Stimulated activated CD4-positive, alpha-beta T cell treated with anti-CD3 and anti-CD28 coated beads, Interleukin-4, amount 100 ng/mL, for 4 hours (primary cell): ENCODE data around the gene ABCG1.

Experiments
- DNase-seq, 2 experiments: peaks; one replicate each; pipeline ENCODE4 v3.0.0-alpha.2; 2020

The ABCG1 gene

GRCh38 chr21:42272984-42273600 lies 54.2 kb downstream of the ABCG1 start:
- no peak for DNase-seq

GRCh38 chr21:42276076-42276475 lies 57.1 kb downstream of the ABCG1 start:
- DNase-seq: no peak

- no peak for DNase-seq
Measured at GRCh38 chr21:42276526-42277154, 57.7 kb downstream of the ABCG1 start.

GRCh38 chr21:42277593-42277992 lies 58.7 kb downstream of the ABCG1 start:
- DNase-seq: no peak

GRCh38 chr21:42278451-42279149 lies 59.7 kb downstream of the ABCG1 start:
- DNase-seq: no peak

- DNase-seq: no peak
Measured at GRCh38 chr21:42279341-42279871, 60.5 kb downstream of the ABCG1 start.

- no peak for DNase-seq
Measured at GRCh38 chr21:42279888-42280287, 60.9 kb downstream of the ABCG1 start.

GRCh38 chr21:42280356-42281180 lies 61.6 kb downstream of the ABCG1 start:
- DNase-seq: no peak

- no peak for DNase-seq
Measured at GRCh38 chr21:42281181-42281680, 62.3 kb downstream of the ABCG1 start.

- no peak for DNase-seq
Measured at GRCh38 chr21:42282021-42282420, 63.1 kb downstream of the ABCG1 start.

- DNase-seq: no peak
Measured at GRCh38 chr21:42282715-42283114, 63.8 kb downstream of the ABCG1 start.

GRCh38 chr21:42285569-42286245 lies 66.8 kb downstream of the ABCG1 start:
- DNase-seq: no peak

- no peak for DNase-seq
Measured at GRCh38 chr21:42286416-42286815, 67.5 kb downstream of the ABCG1 start.

GRCh38 chr21:42287193-42288083 lies 68.5 kb downstream of the ABCG1 start:
- no peak for DNase-seq

- DNase-seq: no peak
Measured at GRCh38 chr21:42288962-42289361, 70.0 kb downstream of the ABCG1 start.

- DNase-seq: no peak
Measured at GRCh38 chr21:42289926-42290325, 71.0 kb downstream of the ABCG1 start.

- DNase-seq: no peak
Measured at GRCh38 chr21:42290505-42290904, 71.6 kb downstream of the ABCG1 start.

- no peak for DNase-seq
Measured at GRCh38 chr21:42291003-42291750, 72.2 kb downstream of the ABCG1 start.

GRCh38 chr21:42291751-42292562 lies 73.0 kb downstream of the ABCG1 start:
- no peak for DNase-seq
